Astrocyte of the cerebellum (primary cell): Measurements from ENCODE around the gene GET3.
"Not testable (repeated sequence)": the region's sequence is repeated elsewhere in the genome, so short reads cannot be mapped to it uniquely, and the experiment has no call there.

Source experiments
- DNase-seq: peaks from one replicate; pipeline ENCODE4 v3.0.0-alpha.2; 2011; ENCODE audit warnings: low read depth
- H3K4me3 ChIP-seq: 2 replicates; pipeline ENCODE4 v1.5.1; 2011; ENCODE audit warnings: mild to moderate bottlenecking, low read depth, low read length, moderate library complexity
- CTCF ChIP-seq: IDR thresholded peaks from 2 replicates; pipeline ENCODE4 v1.5.1; 2012; ENCODE audit warnings: low read length, low read depth, moderate library complexity, mild to moderate bottlenecking; ENCODE audit errors: missing control alignments
- in situ Hi-C: cut with HindIII; loops from 2 replicates; pipeline ENCODE4 v1.10.0; 2017; ENCODE audit warnings: low sequenced_read_pairs

The GET3 gene

GRCh38 chr19:12794971-12795381, 57.7 kb downstream of the GET3 start:
- no peak overlapping the region for H3K4me3 ChIP-seq
- in situ Hi-C loops: no loop called here
- DNase-seq: no peak
- no peak for TF ChIP-seq CTCF

GRCh38 chr19:12796146-12797071, 59.1 kb downstream of the GET3 start:
- in situ Hi-C loops: no loop called here
- peak; percentile 60 for DNase-seq
- no peak overlapping the region for H3K4me3 ChIP-seq
- TF ChIP-seq CTCF: peak; percentile 90

- in situ Hi-C loops: no loop called here
- no peak for TF ChIP-seq CTCF
- DNase-seq: no peak
- H3K4me3 ChIP-seq: no peak overlapping the region
Observed at GRCh38 chr19:12797141-12797587, 59.9 kb downstream of the GET3 start.

GRCh38 chr19:12797607-12798006, 60.3 kb downstream of the GET3 start:
- H3K4me3 ChIP-seq, in situ Hi-C loops, DNase-seq: not testable (repeated sequence)
